Calu3 (cell line): ENCODE data around the gene TFR2. TPM values are rescaled to one million over a fixed set of nuclear protein-coding genes. Genes with fewer than 3 reads are reported as not detected.

Experiments
- BruUV-seq: library from RNA; stranded (reverse); fragments of 400-500 nt; replicated peaks from 2 replicates; lab custom pipeline; 2021; lab: Mats Ljungman, UMichigan
- CTCF ChIA-PET: fragments of 300-600 bp; sonication (Branson Sonifier 250); formaldehyde crosslinking; loops from one replicate; lab custom pipeline; 2022; ENCODE audit warnings: antibody characterized with exemption; lab: Charles Lee
- DNase-seq: peaks from one replicate; pipeline ENCODE4 v3.0.0; 2022
- H3K27ac Mint-ChIP-seq: one replicate; pipeline ENCODE4 v1.8.0; 2022; ENCODE audit warnings: mixed read lengths; ENCODE audit not compliant: unreplicated experiment
- H3K27me3 Mint-ChIP-seq: one replicate; pipeline ENCODE4 v1.8.0; 2022; ENCODE audit warnings: mixed read lengths; ENCODE audit not compliant: unreplicated experiment
- H3K36me3 Mint-ChIP-seq: one replicate; pipeline ENCODE4 v1.8.0; 2022; ENCODE audit warnings: mild to moderate bottlenecking, moderate library complexity, mixed read lengths; ENCODE audit not compliant: insufficient read depth, unreplicated experiment
- H3K4me1 Mint-ChIP-seq: one replicate; pipeline ENCODE4 v1.8.0; 2022; ENCODE audit warnings: mild to moderate bottlenecking, low read depth, mixed read lengths; ENCODE audit not compliant: unreplicated experiment
- H3K4me3 Mint-ChIP-seq: one replicate; pipeline ENCODE4 v1.8.0; 2022; ENCODE audit warnings: mild to moderate bottlenecking, low read depth, moderate library complexity, mixed read lengths; ENCODE audit not compliant: unreplicated experiment
- H3K9me3 Mint-ChIP-seq: one replicate; pipeline ENCODE4 v1.8.0; 2022; ENCODE audit warnings: low read depth, mixed read lengths; ENCODE audit not compliant: unreplicated experiment
- CTCF ChIP-seq: fragments of 200-600 bp; IDR thresholded peaks from one replicate; pipeline ENCODE4 v1.8.0; 2022; ENCODE audit warnings: antibody characterized with exemption; ENCODE audit not compliant: unreplicated experiment
- intact Hi-C: fragments of 100-400 bp; cut with micrococcal nuclease; formaldehyde crosslinking; loops from one replicate; pipeline ENCODE4 v1.10.0; 2022; ENCODE audit not compliant: unreplicated experiment
- total RNA-seq: library from RNA; stranded (reverse); gene quantifications from 2 replicates; pipeline ENCODE4 v1.2.3, GENCODE V29; 2022

Gene TFR2
- total RNA-seq, 1 experiment from 2014 or later = 0.90 TPM

GRCh38 chr7:100580466-100581283 lies 60.7 kb downstream of the TFR2 start:
- Mint-ChIP-seq H3K36me3 (peaks cover 18% of the 10 kb centered on the region), H3K27me3 (no peaks in the 10 kb centered on the region), H3K27ac (no peak overlapping the region), H3K9me3 (no peaks in the 10 kb centered on the region), H3K4me1 (peaks cover 14% of the 10 kb centered on the region), H3K4me3 (no peak overlapping the region)
- no peak for TF ChIP-seq CTCF
- intact Hi-C loops = no loop called here
- no peak for DNase-seq
- CTCF ChIA-PET = no interaction called here
- BruUV-seq = no TSS peak

- Mint-ChIP-seq H3K27me3 (no peaks in the 10 kb centered on the region), H3K36me3 (peaks cover 9% of the 10 kb centered on the region), H3K4me3 (no peak overlapping the region), H3K9me3 (no peaks in the 10 kb centered on the region), H3K4me1 (peaks cover 3% of the 10 kb centered on the region), H3K27ac (no peak overlapping the region)
- intact Hi-C loops = no loop called here
- BruUV-seq = no TSS peak
- CTCF ChIA-PET = no interaction called here
- DNase-seq = no peak
- no peak for TF ChIP-seq CTCF
These were observed 62.8 kb downstream of the TFR2 start for GRCh38 chr7:100578246-100579183.

GRCh38 chr7:100577507-100577906 lies 63.8 kb downstream of the TFR2 start:
- CTCF ChIA-PET = no interaction called here
- no peak for TF ChIP-seq CTCF
- DNase-seq = no peak
- no TSS peak for BruUV-seq
- Mint-ChIP-seq H3K4me3 (no peak overlapping the region), H3K27ac (no peak overlapping the region), H3K4me1 (no peaks in the 10 kb centered on the region), H3K27me3 (no peaks in the 10 kb centered on the region), H3K36me3 (peaks cover 7% of the 10 kb centered on the region), H3K9me3 (no peaks in the 10 kb centered on the region)
- intact Hi-C loops = no loop called here

GRCh38 chr7:100577103-100577502 lies 64.2 kb downstream of the TFR2 start:
- CTCF ChIA-PET = no interaction called here
- intact Hi-C loops = no loop called here
- TF ChIP-seq CTCF = no peak
- DNase-seq = no peak
- H3K4me1 Mint-ChIP-seq = no peaks in the 10 kb centered on the region
- no peak overlapping the region for H3K4me3 Mint-ChIP-seq
- H3K27me3 Mint-ChIP-seq = no peaks in the 10 kb centered on the region
- BruUV-seq = no TSS peak
- peaks cover 11% of the 10 kb centered on the region for H3K36me3 Mint-ChIP-seq
- no peak overlapping the region for H3K27ac Mint-ChIP-seq
- no peaks in the 10 kb centered on the region for H3K9me3 Mint-ChIP-seq
